H9 (cell line): ENCODE results near the gene MMS19. TPM values are rescaled to one million over a fixed set of nuclear protein-coding genes. Genes with fewer than 3 reads are reported as not detected.

Experiments
- DNase-seq: peaks from one replicate; pipeline ENCODE4 v3.0.0-alpha.2; 2017
- H2AFZ ChIP-seq: one replicate; pipeline ENCODE4 v1.6.1; 2013; ENCODE audit warnings: mild to moderate bottlenecking, low read length, control low read depth, moderate library complexity
- H2AK5ac ChIP-seq: 2 replicates; pipeline ENCODE4 v1.6.1; 2013; ENCODE audit warnings: low read length, control low read depth, mixed read lengths; ENCODE audit not compliant: insufficient read length
- H2BK120ac ChIP-seq: one replicate; pipeline ENCODE4 v1.6.1; 2013; ENCODE audit warnings: low read depth, mild to moderate bottlenecking, low read length, control low read depth, inconsistent platforms; ENCODE audit not compliant: poor library complexity, severe bottlenecking
- H2BK12ac ChIP-seq: 2 replicates; pipeline ENCODE4 v1.6.1; 2013; ENCODE audit warnings: low read length, control low read depth, mixed read lengths, low read depth; ENCODE audit not compliant: insufficient read length
- H2BK15ac ChIP-seq: 2 replicates; pipeline ENCODE4 v1.6.1; 2013; ENCODE audit warnings: low read depth, low read length, control low read depth
- H2BK20ac ChIP-seq: one replicate; pipeline ENCODE4 v1.6.1; 2013; ENCODE audit warnings: low read depth, mild to moderate bottlenecking, low read length, control low read depth, inconsistent platforms; ENCODE audit not compliant: poor library complexity, severe bottlenecking
- H2BK5ac ChIP-seq: 2 replicates; pipeline ENCODE4 v1.6.1; 2013; ENCODE audit warnings: low read length, control low read depth, mixed read lengths; ENCODE audit not compliant: insufficient read length
- H3K14ac ChIP-seq: 2 replicates; pipeline ENCODE4 v1.6.1; 2013; ENCODE audit warnings: low read length, control low read depth; ENCODE audit not compliant: insufficient read depth
- H3K18ac ChIP-seq: 2 replicates; pipeline ENCODE4 v1.6.1; 2013; ENCODE audit warnings: low read depth, mild to moderate bottlenecking, mixed read lengths, low read length, control low read depth; ENCODE audit not compliant: insufficient read length
- H3K23ac ChIP-seq: 2 replicates; pipeline ENCODE4 v1.6.1; 2013; ENCODE audit warnings: low read length, control low read depth, mixed read lengths, low read depth; ENCODE audit not compliant: insufficient read length
- H3K23me2 ChIP-seq: 2 replicates; pipeline ENCODE4 v1.6.1; 2013; ENCODE audit warnings: low read depth, mild to moderate bottlenecking, mixed read lengths, low read length, control low read depth; ENCODE audit not compliant: insufficient read length, poor library complexity, severe bottlenecking
- H3K27ac ChIP-seq: 2 replicates; pipeline ENCODE4 v1.5.1; 2013; ENCODE audit warnings: low read length, control low read depth, mixed read lengths, low read depth; ENCODE audit not compliant: insufficient read length
- H3K27me3 ChIP-seq: 2 replicates; pipeline ENCODE4 v1.6.1; 2013; ENCODE audit warnings: low read length, control low read depth, inconsistent platforms; ENCODE audit not compliant: insufficient read depth
- H3K4ac ChIP-seq: 2 replicates; pipeline ENCODE4 v1.6.1; 2013; ENCODE audit warnings: low read depth, mild to moderate bottlenecking, control low read depth, inconsistent platforms, low read length, moderate library complexity
- H3K4me1 ChIP-seq: 2 replicates; pipeline ENCODE4 v1.6.1; 2013; ENCODE audit warnings: low read length, control low read depth, inconsistent platforms; ENCODE audit not compliant: insufficient read depth
- H3K4me2 ChIP-seq: 2 replicates; pipeline ENCODE4 v1.6.1; 2013; ENCODE audit warnings: low read length, control low read depth, mixed read lengths; ENCODE audit not compliant: insufficient read length, insufficient read depth
- H3K56ac ChIP-seq: 2 replicates; pipeline ENCODE4 v1.6.1; 2013; ENCODE audit warnings: low read depth, mild to moderate bottlenecking, mixed read lengths, low read length, control low read depth; ENCODE audit not compliant: insufficient read length
- H3K79me1 ChIP-seq: 2 replicates; pipeline ENCODE4 v1.6.1; 2013; ENCODE audit warnings: low read depth, mild to moderate bottlenecking, moderate library complexity, low read length, control low read depth, inconsistent platforms; ENCODE audit not compliant: insufficient read depth, poor library complexity, severe bottlenecking
- H3K79me2 ChIP-seq: 2 replicates; pipeline ENCODE4 v1.6.1; 2013; ENCODE audit warnings: low read length, control low read depth, inconsistent platforms; ENCODE audit not compliant: insufficient read depth
- H3K9ac ChIP-seq: 2 replicates; pipeline ENCODE4 v1.6.1; 2013; ENCODE audit warnings: low read length, control low read depth, mixed read lengths; ENCODE audit not compliant: insufficient read length; ENCODE audit errors: extremely low read depth
- H3K9me3 ChIP-seq: one replicate; pipeline ENCODE4 v1.6.1; 2013; ENCODE audit warnings: low read depth, low read length, inconsistent platforms; ENCODE audit not compliant: control insufficient read depth
- H3T11ph ChIP-seq: one replicate; pipeline ENCODE4 v1.6.1; 2013; ENCODE audit warnings: mild to moderate bottlenecking, low read length, control low read depth, inconsistent platforms
- H4K20me1 ChIP-seq: one replicate; pipeline ENCODE4 v1.6.1; 2013; ENCODE audit not compliant: control insufficient read depth, insufficient read length, insufficient read depth
- H4K5ac ChIP-seq: 2 replicates; pipeline ENCODE4 v1.6.1; 2013; ENCODE audit warnings: low read depth, mild to moderate bottlenecking, mixed read lengths, low read length, control low read depth; ENCODE audit not compliant: insufficient read length
- H4K8ac ChIP-seq: replicated peaks from 2 replicates; pipeline ENCODE4 v1.6.1; 2013; ENCODE audit warnings: low read length, control low read depth, mixed read lengths, low read depth; ENCODE audit not compliant: insufficient read length
- H4K91ac ChIP-seq: 2 replicates; pipeline ENCODE4 v1.6.1; 2013; ENCODE audit warnings: low read depth, mild to moderate bottlenecking, moderate library complexity, mixed read lengths, low read length, control low read depth; ENCODE audit not compliant: insufficient read length
- H3K27ac Mint-ChIP-seq, 3 experiments: 2 replicates in 2 of 3; 3 replicates in 1 of 3; pipeline ENCODE4 v1.8.0; 2020 to 2021; ENCODE audit warnings: mixed read lengths in 3 of 3, mild to moderate bottlenecking in 1 of 3, moderate library complexity in 1 of 3
- H3K27me3 Mint-ChIP-seq: 2 replicates; pipeline ENCODE4 v1.8.0; 2021; ENCODE audit warnings: low read depth, mild to moderate bottlenecking, moderate library complexity, mixed read lengths
- H3K36me3 Mint-ChIP-seq, 3 experiments: 2 replicates in 2 of 3; 3 replicates in 1 of 3; pipeline ENCODE4 v1.8.0; 2020 to 2021; ENCODE audit warnings: low read depth in 3 of 3, mixed read lengths in 3 of 3; ENCODE audit not compliant: insufficient read depth in 1 of 3
- H3K4me1 Mint-ChIP-seq, 2 experiments: 2 replicates each; pipeline ENCODE4 v1.8.0; 2020; ENCODE audit warnings: mixed read lengths in 2 of 2
- H3K4me3 Mint-ChIP-seq, 2 experiments: 2 replicates in 1 of 2; 3 replicates in 1 of 2; pipeline ENCODE4 v1.8.0; 2020 to 2021; ENCODE audit warnings: mild to moderate bottlenecking in 2 of 2, mixed read lengths in 2 of 2, moderate library complexity in 1 of 2
- H3K9me3 Mint-ChIP-seq, 2 experiments: 2 replicates in 1 of 2; 3 replicates in 1 of 2; pipeline ENCODE4 v1.8.0; 2020; ENCODE audit warnings: mild to moderate bottlenecking in 2 of 2, mixed read lengths in 2 of 2, moderate library complexity in 1 of 2
- CTCF ChIP-seq: fragments of 200-600 bp; sonication (generic); conservative IDR thresholded peaks from 3 replicates; pipeline ENCODE4 v1.8.0; 2021; ENCODE audit warnings: antibody characterized with exemption, mild to moderate bottlenecking
- WGBS: extraction: QIAGEN DNeasy Blood & Tissue Kit; methylation state at CpG from one replicate; pipeline ENCODE4 v1.1.7; 2013; ENCODE audit warnings: missing lambda C conversion rate, low lambda C conversion rate, mixed read lengths; ENCODE audit not compliant: insufficient read length; ENCODE audit errors: extremely low coverage; 5-methylcytosine and 5-hydroxymethylcytosine counted together
- total RNA-seq: library from RNA; stranded (reverse); gene quantifications from 2 replicates; pipeline ENCODE4 v1.2.1, GENCODE V29; 2021

MMS19 gene
- total RNA-seq, 1 experiment from 2014 or later: 102 TPM

- Histone ChIP-seq H3K27me3 (no peaks in the 10 kb centered on the region), H3K56ac (no peak overlapping the region), H2BK20ac (no peak overlapping the region), H3K18ac (no peak overlapping the region), H2AK5ac (no peak overlapping the region), H3K79me2 (no peaks in the 10 kb centered on the region), H4K5ac (no peak overlapping the region), H3K14ac (no peak overlapping the region; the same call in 1 of the 2 replicates), H3T11ph (no peak overlapping the region), H4K91ac (no peak overlapping the region), H3K27ac (no peak overlapping the region), H3K23me2 (no peaks in the 10 kb centered on the region), H3K9me3 (no peaks in the 10 kb centered on the region), H4K8ac (no peak overlapping the region), H3K4me2 (no peak overlapping the region), H2BK5ac (no peak overlapping the region), H2AFZ (no peak overlapping the region), H3K4ac (no peak overlapping the region), H4K20me1 (no peaks in the 10 kb centered on the region), H3K23ac (no peak overlapping the region), H3K79me1 (no peaks in the 10 kb centered on the region), H2BK12ac (no peak overlapping the region), H3K4me1 (peaks cover 8% of the 10 kb centered on the region; the same call in 1 of the 2 replicates), H3K9ac (no peak overlapping the region), H2BK120ac (no peak overlapping the region), H2BK15ac (no peak overlapping the region)
- Mint-ChIP-seq H3K9me3 (no peaks in the 10 kb centered on the region), H3K4me3 (no peak overlapping the region), H3K27me3 (no peaks in the 10 kb centered on the region), H3K4me1 (peaks cover 51 to 52% of the 10 kb centered on the region in 2 experiments), H3K36me3 (no peaks in the 10 kb centered on the region; a peak in 1 of 7 replicates), H3K27ac (peak overlapping the region; percentile 46 to 96 (median 52); a peak in 3 of 7 replicates)
- TF ChIP-seq CTCF: no peak
- WGBS: no CpG with 5 or more reads among the region's 15 CpGs
- no peak for DNase-seq
Observed at GRCh38 chr10:97517096-97517750, 19.0 kb upstream of the MMS19 start.
